ENCODE measurements around the gene PKIG.

Gene PKIG

GRCh38 chr20:44580581-44581268, 1.7 kb upstream of the PKIG start:
- DNase-seq = no peak
- Histone ChIP-seq H3K27ac (no peak overlapping the region), H3K4me3 (ENCODE audit: low read depth, low read length) (no peak overlapping the region), H3K27me3 (ENCODE audit: insufficient read depth, low read depth, severe bottlenecking) (no peaks in the 10 kb centered on the region), H3K9me3 (ENCODE audit: severe bottlenecking) (no peaks in the 10 kb centered on the region), H3K36me3 (no peaks in the 10 kb centered on the region)
- TF ChIP-seq, protein P1, sequence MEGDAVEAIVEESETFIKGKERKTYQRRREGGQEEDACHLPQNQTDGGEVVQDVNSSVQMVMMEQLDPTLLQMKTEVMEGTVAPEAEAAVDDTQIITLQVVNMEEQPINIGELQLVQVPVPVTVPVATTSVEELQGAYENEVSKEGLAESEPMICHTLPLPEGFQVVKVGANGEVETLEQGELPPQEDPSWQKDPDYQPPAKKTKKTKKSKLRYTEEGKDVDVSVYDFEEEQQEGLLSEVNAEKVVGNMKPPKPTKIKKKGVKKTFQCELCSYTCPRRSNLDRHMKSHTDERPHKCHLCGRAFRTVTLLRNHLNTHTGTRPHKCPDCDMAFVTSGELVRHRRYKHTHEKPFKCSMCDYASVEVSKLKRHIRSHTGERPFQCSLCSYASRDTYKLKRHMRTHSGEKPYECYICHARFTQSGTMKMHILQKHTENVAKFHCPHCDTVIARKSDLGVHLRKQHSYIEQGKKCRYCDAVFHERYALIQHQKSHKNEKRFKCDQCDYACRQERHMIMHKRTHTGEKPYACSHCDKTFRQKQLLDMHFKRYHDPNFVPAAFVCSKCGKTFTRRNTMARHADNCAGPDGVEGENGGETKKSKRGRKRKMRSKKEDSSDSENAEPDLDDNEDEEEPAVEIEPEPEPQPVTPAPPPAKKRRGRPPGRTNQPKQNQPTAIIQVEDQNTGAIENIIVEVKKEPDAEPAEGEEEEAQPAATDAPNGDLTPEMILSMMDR (IDR thresholded peaks at IDR 0.05; ENCODE audit: low read depth, low read length) = no peak

DNA sequence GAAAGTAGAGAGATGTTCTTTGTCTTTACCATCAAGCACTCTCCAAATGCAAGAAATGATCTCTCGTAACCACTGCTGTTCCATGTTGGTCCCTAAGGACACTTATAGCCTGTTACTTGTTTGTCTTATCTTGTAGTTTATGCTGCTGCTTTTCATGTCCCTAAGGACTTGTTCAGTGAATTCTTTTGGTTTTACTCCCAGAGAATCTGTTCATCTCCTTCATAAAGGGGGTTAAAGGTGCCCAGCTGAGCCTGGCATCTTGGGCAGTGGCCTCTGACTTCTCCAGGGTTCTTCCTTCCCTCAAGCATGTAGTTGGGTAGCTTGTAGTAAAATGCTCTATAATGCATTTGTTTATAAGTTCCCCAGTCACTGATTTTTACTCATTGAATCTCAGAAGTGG, 864 bp upstream of the PKIG start:
- no peaks in the 10 kb centered on the region for H3K9me3 ChIP-seq (ENCODE audit: severe bottlenecking)
- no peak for DNase-seq
- no peaks in the 10 kb centered on the region for H3K27me3 ChIP-seq (ENCODE audit: insufficient read depth, low read depth, severe bottlenecking)
- H3K4me3 ChIP-seq (ENCODE audit: low read depth, low read length) = no peak overlapping the region
- H3K36me3 ChIP-seq = no peaks in the 10 kb centered on the region
- no peak overlapping the region for H3K27ac ChIP-seq
- TF ChIP-seq, protein P1 (IDR thresholded peaks at IDR 0.05; ENCODE audit: low read depth, low read length) = no peak

DNA sequence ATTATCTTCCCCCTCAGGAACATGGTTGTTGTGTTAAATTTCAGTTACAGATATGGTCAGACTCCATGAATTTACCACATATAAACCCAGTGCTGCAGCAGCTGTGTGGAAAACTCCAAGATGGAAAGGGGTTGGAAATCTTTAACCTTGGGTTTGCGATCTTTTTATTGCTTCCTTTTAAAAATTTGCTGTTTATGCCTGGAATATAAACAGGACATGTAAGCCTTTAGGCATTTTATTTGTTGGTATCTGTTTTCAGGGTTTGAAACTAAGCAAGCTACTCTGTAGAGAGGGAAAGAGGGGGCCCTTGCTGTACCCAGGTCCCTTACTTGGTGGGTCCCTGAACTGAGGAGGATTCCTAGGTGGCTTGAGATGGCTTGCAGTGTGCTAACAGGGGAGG, 778 bp downstream of the PKIG start:
- no peaks in the 10 kb centered on the region for H3K9me3 ChIP-seq (ENCODE audit: severe bottlenecking)
- no peak overlapping the region for H3K27ac ChIP-seq
- TF ChIP-seq, protein P1 (IDR thresholded peaks at IDR 0.05; ENCODE audit: low read depth, low read length) = no peak
- DNase-seq = no peak
- H3K27me3 ChIP-seq (ENCODE audit: insufficient read depth, low read depth, severe bottlenecking) = no peaks in the 10 kb centered on the region
- H3K4me3 ChIP-seq (ENCODE audit: low read depth, low read length) = no peak overlapping the region
- no peaks in the 10 kb centered on the region for H3K36me3 ChIP-seq

GRCh38 chr20:44584162-44584561, 1.8 kb downstream of the PKIG start:
- Histone ChIP-seq H3K4me3 (ENCODE audit: low read depth, low read length) (no peak overlapping the region), H3K27me3 (ENCODE audit: insufficient read depth, low read depth, severe bottlenecking) (no peaks in the 10 kb centered on the region), H3K9me3 (ENCODE audit: severe bottlenecking) (no peaks in the 10 kb centered on the region), H3K36me3 (no peaks in the 10 kb centered on the region), H3K27ac (no peak overlapping the region)
- TF ChIP-seq, protein P1 (IDR thresholded peaks at IDR 0.05; ENCODE audit: low read depth, low read length) = no peak
- no peak for DNase-seq

DNA sequence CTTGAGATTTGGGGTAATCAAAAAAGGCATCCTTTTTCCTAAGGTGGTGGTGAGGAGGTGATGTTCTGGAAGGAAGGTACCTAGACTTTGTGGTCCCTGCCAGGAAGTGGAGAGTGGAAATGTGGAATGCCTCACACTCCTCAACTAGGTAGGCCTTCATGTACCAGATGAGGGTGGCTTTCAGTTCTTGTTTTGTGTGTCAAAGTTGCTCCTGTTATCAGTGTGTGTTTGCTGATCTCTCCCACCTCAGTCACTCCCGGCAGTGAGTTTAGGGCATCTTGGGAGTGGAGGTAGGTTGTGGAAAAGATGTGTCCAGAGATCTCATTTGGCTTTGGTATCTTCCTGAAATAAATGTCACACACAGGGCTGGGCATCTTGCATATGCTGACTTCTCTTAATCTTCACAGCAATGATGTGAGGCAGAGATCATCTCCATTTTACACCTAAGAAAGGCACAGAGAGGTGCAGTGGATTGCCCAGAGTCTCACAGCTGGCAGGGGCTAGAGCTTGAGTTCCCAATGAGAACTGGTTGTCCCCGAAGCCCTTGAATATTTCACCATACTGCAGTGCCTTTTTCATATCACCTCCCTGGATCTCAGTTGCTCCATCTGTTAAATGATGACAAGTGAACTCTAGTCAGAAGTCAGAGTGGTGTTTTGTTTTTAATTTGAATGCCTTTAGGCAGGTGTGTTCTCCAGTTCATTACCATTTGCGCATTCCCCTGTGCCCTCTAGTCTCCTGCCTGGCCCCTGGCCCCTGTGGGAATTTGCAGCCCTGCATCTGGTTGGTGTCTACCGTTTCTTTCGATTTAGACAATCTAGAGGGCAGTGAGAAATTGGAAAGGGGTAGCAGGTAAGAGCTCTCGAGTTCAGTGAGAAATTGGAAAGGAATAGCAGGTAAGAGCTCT, 2.9 kb downstream of the PKIG start:
- Histone ChIP-seq H3K36me3 (no peaks in the 10 kb centered on the region), H3K9me3 (ENCODE audit: severe bottlenecking) (no peaks in the 10 kb centered on the region), H3K27ac (no peak overlapping the region), H3K27me3 (ENCODE audit: insufficient read depth, low read depth, severe bottlenecking) (no peaks in the 10 kb centered on the region), H3K4me3 (ENCODE audit: low read depth, low read length) (no peak overlapping the region)
- no peak for DNase-seq
- TF ChIP-seq, protein P1 (IDR thresholded peaks at IDR 0.05; ENCODE audit: low read depth, low read length) = no peak
